ENCODE results near the gene EHD4.
A peak's percentile ranks its signal among the peaks of the same experiment; 100 is the strongest.

Gene EHD4

DNA sequence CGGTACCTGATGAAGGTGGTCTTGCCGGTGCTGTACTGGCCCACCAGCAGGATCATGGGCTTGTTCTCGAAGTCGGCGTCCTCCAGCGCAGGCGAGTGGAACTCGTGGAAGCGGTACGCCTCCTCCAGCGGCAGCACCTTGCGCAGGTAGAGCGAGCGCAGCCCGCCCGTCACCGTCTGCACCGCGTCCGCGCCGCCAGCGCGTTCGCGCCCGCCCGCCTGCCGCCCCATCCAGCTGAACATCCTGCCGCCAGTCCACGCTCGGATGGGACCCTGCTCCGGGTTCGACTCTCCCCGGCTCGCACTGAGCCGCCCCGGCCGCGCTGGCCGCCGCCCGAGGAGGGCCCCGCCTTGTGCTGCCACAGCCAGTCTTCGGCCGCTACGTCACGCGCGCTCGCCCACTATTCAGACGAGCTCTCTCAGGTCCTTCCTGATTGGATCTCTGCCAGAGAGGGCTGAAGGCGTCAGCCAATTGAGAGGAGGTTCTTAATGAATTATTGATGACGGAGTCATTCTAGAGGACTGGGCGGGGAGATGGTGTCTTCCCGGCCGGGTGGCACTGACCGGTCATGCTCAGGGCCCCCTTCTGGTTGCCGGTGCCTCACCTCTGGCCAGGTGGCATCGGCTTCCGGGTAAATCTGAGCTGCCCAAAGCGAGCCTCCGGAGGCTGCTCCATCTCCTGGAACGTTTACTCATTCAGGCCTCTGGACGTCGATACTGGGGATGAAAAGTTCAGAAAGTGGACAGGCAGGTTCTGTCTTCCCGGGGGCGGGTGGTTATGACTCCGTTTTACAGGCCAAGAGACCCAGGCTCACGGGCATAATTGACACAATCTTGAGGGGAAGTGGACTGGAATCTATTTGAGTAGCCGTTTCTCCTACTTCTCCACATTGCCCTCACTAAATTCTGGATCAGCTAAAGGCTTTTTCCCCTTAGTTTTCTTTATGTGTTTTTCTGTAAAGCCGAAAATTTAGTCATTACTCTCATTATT is at the start of gene EHD4:
Gene EHD4, minus strand, starts transcription at position 305 of the 990 bp plus-strand sequence. Its CDS starts 63 bp downstream, at position 242.
- DNase-seq: peak; percentile 96

DNA sequence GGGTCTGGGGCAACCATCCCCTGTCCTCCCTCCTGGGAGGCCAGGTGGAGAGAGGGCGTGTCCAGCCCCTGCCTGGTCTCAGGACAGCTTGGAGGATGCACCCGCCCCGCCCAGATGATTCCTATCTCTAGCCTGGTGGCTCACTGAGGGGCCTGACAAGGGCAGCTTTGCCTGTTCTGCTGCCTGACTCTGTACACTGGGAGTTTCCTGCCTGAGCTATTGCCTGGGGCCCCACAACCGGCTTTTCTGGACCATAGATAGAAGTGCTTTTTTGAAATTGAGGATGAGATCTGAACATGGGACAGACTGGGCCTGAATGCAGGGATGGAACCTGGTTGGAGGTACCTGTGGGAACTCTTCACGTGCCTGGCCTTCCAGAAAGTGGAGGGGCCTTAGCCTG is 49.2 kb upstream of the EHD4 start:
- no peak for DNase-seq

- no peak for DNase-seq
These were observed 48.4 kb upstream of the EHD4 start, which contains the start of gene PLA2G4E for GRCh38 chr15:42020713-42021273. PLA2G4E (minus strand) TSS chr15:42021042; CDS start chr15:42021030, 12 bp downstream.

- DNase-seq: no peak
These were observed 46.2 kb upstream of the EHD4 start for GRCh38 chr15:42018306-42019224.

DNA sequence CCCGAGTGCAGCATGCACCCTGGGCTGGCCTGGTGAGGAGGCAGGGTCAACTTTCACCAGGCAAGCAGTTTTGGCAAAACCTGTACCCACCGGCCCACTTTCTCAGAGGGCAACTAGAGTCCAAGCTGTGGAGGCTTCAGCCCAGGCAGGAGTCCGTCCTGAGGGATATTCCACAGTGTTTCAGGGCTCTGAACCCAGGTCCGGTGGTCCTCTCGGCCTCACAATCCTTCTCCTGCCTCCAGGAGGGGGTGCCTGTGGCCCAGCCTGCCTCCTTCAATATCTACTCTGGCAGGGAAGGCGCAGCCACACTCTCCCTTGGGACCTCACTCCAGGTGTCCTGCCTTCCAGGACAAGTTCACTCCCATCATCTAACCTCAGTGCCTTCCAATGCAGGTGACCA is 44.6 kb upstream of the EHD4 start:
- DNase-seq: no peak

GRCh38 chr15:42014406-42014805 is 42.0 kb upstream of the EHD4 start:
- DNase-seq: no peak

GRCh38 chr15:42012928-42013482 is 40.6 kb upstream of the EHD4 start:
- no peak for DNase-seq

GRCh38 chr15:42012241-42012640 is 39.9 kb upstream of the EHD4 start:
- no peak for DNase-seq

GRCh38 chr15:42011074-42011473 is 38.7 kb upstream of the EHD4 start:
- DNase-seq: peak; percentile 3

DNA sequence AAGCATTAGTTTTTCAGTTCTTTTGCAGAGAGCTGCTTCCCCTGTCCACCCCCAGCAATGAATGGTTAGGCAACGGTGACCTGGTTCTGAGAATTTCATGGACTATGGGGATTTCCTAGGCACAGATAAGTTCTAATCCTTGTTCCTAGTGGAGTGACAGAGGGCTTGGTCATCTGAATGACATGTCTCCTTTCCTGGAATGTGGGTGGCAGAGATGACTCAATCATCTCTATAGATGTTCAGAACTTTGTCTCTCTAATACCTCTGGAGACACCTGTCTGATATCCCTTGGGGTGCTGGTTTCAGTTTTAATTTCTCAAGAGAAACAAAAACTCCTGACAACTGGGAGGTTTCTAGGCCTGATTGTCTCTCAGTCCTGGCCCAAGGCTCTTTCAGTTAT is 38.1 kb upstream of the EHD4 start:
- DNase-seq: no peak

DNA sequence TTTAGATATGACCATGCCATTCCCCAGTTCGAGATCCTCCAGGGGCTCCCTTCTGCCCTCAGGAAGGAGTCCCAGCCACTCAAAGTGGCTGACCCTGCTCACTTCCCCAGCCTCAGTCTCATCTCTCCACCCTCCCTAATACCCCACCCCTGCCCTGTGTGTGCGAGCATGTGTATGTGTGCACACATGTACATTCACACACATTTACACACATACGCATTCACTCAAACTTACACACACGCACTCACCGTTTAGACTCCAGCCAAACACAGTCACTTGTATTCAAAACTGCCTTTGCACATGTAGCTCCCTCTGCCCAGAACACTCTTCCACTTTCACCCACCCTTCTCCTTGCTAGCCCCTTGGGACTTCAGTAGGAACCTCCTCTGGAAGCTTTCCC is 37.1 kb upstream of the EHD4 start:
- DNase-seq: no peak

DNA sequence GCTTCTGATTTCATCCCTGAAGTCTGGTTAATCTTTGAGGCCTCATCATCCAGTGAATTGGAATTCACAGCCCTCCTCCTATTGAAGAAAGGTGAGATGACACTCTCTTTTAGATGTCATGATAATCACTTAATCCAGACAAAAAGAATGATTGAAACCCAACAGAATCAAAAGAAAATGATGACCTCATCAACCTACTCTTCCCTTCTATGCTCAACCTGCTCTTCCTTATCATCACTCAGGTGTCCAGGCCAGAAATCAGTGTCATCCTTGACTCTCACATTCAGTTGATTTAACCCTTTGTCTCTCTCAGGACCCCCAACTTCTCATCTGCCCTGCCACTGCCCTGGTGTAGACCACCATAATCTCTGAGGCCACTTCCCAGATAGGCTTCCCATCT is 36.7 kb upstream of the EHD4 start:
- DNase-seq: no peak

- DNase-seq: no peak
These were observed 35.0 kb upstream of the EHD4 start for GRCh38 chr15:42007386-42007785.

DNA sequence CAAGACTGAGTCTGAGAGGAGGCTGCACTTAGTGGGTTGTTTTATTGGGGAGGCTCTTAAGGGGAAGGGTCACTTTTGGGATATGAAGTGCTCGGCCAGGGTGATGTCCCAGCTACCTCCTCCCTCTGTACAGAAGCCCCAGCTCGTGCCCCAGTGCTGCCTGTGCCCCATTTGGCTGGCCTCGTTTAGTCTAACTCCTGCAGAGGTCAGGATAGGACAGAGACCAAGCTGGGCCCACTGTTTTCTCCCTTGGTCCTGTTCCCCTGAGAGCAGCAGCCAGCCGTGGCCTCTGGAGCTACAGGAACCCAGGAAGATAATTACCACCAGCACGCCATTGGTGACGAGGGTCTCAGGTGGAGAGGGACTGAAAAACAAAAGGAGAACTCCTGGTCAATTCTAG is 30.0 kb upstream of the EHD4 start:
- DNase-seq: no peak

- no peak for DNase-seq
These were observed 28.9 kb upstream of the EHD4 start for GRCh38 chr15:42001236-42001635.

GRCh38 chr15:41999290-42000285 is 27.2 kb upstream of the EHD4 start:
- no peak for DNase-seq

GRCh38 chr15:41997845-41998244 is 25.5 kb upstream of the EHD4 start:
- DNase-seq: no peak

DNA sequence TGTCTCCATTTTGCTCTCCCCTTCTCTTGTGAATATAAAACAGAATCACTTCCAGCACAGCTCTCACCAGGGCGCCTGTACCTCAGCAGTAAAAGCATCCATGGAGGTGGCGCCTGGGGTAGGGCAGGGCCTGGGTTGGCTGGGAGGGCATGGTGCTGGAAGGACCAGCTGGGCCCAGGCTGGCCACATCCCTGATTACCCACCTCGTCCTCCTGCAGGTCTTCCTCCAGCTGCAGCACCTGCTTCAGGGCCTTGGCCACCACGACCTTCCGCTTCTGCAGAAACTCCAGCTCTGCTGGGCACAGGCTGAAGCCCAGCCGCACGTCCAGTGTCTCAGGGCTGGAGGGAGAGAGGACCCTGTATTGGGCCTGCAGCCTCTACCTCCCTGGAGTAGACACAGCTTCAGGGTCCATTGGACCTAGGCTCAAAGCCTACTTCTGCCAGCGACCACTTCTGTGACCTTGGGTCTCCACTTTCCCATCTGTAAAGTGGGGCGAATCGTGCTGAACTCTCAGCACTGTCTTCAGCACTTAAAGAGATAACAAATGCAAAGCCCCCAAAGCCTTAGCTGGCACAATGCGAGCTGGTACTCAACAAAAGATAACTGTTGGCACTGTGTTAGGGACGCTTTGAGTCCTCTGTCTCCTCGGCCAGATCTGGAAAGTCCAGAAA is 24.7 kb upstream of the EHD4 start:
- no peak for DNase-seq

- DNase-seq: no peak
These were observed 24.0 kb upstream of the EHD4 start for GRCh38 chr15:41996376-41996775.

- no peak for DNase-seq
These were observed 23.1 kb upstream of the EHD4 start for GRCh38 chr15:41995476-41995855.
